Measurements from ENCODE around the gene MAZ. TPM values are rescaled to one million over a fixed set of nuclear protein-coding genes. Genes with fewer than 3 reads are reported as not detected.

Gene MAZ
- total RNA-seq, 6 experiments from 2014 or later, result 42.9 to 106 (median 60.7) TPM

DNA sequence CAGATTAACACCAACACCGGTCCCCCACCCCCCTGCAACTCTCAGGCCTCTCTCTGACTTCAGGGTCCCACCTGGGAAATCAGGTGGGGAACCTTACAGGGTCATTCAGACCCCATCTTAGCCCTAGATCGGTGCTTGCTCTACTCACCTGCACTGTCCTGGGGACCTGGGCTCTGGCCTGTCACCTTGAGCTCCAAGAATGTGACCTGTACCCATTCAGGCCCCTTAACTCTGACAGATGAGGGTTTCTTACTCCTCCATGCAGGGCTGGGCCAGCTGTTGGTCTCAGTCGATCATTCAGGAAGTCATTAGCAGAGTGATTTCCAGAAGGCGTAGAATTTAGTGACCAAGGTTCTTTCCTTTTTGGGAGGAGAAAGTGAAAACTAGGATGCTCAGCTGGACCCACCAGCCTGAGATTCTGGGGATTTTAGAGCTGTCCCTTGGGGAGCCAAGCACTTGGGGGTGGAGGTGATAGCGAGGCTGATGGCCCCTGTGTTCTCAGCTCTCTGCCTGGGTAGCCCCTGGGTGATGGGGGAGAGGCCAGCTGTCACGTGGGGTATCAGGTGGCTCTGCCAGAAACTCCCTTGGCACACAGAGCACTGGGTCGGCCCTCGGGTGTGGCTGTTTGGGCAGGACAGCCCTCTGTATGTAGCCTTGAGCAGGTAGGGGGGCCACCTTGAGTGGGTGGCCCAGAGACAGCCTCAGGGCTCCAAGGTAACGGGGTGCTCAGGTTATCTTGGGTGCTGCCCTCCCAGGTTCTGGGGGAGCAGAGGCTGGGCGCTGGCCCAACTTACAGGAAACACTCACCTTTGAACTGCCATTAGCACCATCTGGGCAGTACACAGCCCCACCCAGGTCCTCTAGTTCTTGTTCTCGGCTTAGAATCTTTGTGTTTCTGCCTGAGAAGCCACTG is 14.7 kb downstream of the MAZ start:
- DNase-seq (peak; percentile 73 to 82 (median 76)), ATAC-seq (peak; percentile 52 to 70 (median 66))
- peak; percentile 28 for TF ChIP-seq POLR2A (IDR thresholded peaks at IDR 0.05)
- TF ChIP-seq, protein P1, sequence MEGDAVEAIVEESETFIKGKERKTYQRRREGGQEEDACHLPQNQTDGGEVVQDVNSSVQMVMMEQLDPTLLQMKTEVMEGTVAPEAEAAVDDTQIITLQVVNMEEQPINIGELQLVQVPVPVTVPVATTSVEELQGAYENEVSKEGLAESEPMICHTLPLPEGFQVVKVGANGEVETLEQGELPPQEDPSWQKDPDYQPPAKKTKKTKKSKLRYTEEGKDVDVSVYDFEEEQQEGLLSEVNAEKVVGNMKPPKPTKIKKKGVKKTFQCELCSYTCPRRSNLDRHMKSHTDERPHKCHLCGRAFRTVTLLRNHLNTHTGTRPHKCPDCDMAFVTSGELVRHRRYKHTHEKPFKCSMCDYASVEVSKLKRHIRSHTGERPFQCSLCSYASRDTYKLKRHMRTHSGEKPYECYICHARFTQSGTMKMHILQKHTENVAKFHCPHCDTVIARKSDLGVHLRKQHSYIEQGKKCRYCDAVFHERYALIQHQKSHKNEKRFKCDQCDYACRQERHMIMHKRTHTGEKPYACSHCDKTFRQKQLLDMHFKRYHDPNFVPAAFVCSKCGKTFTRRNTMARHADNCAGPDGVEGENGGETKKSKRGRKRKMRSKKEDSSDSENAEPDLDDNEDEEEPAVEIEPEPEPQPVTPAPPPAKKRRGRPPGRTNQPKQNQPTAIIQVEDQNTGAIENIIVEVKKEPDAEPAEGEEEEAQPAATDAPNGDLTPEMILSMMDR (IDR thresholded peaks at IDR 0.05), result no peak
- Histone ChIP-seq H3K4me3 (peak overlapping the region; percentile 65 to 79 (median 79)), H3K4me1 (peaks cover 0 to 51% (median 25%) of the 10 kb centered on the region in 4 donors), H3K27me3 (no peaks in the 10 kb centered on the region), H3K27ac (peak overlapping the region; percentile 68 to 89 (median 74)), H3K36me3 (no peaks in the 10 kb centered on the region), H3K9me3 (no peaks in the 10 kb centered on the region)
- intact Hi-C loops (cut with DNase I), result no loop called here
- WGBS (ENCODE audit: insufficient coverage, low coverage, low lambda C conversion rate, missing lambda C conversion rate), result 7% methylated on average over 6 of the region's 11 CpGs

DNA sequence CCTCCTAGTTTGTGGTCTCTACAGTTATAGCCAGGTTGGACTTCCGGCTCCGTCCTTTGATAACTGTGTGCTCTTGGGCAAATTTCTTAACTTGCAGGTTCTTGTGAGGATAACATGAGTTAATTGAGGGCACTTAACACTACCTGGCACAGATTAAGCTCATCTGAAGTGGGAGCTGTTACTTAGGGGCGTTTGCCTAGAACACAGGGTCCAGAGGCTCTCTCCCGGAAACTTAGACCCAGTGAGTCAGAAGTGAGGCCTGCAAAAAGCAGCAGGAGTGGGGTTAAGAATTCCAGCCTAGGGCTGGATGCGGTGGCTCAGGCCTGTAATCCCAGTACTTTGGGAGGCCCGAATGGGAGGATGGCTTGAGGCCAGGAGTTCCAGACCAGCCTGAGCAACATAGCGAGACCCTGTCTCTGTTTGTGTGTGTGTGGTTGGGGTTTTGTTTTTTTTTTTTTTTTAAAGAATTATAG is 15.3 kb downstream of the MAZ start:
- H3K4me1 ChIP-seq, result peaks cover 0 to 50% (median 25%) of the 10 kb centered on the region in 4 donors
- DNase-seq, result no peak
- intact Hi-C loops (cut with DNase I), result no loop called here
- H3K4me3 ChIP-seq, result peak overlapping the region; percentile 65 to 79 (median 79)
- no peaks in the 10 kb centered on the region for H3K27me3 ChIP-seq
- H3K27ac ChIP-seq, result peak overlapping the region; percentile 68 to 89 (median 74)
- H3K9me3 ChIP-seq, result no peaks in the 10 kb centered on the region
- WGBS (ENCODE audit: insufficient coverage, low coverage, low lambda C conversion rate, missing lambda C conversion rate), result 26% methylated on average over 7 of the region's 7 CpGs
- no peak for TF ChIP-seq POLR2A (IDR thresholded peaks at IDR 0.05)
- TF ChIP-seq, protein P1 (IDR thresholded peaks at IDR 0.05), result no peak
- H3K36me3 ChIP-seq, result no peaks in the 10 kb centered on the region
- ATAC-seq, result peak in 1 of 4 donors; percentile 2

DNA sequence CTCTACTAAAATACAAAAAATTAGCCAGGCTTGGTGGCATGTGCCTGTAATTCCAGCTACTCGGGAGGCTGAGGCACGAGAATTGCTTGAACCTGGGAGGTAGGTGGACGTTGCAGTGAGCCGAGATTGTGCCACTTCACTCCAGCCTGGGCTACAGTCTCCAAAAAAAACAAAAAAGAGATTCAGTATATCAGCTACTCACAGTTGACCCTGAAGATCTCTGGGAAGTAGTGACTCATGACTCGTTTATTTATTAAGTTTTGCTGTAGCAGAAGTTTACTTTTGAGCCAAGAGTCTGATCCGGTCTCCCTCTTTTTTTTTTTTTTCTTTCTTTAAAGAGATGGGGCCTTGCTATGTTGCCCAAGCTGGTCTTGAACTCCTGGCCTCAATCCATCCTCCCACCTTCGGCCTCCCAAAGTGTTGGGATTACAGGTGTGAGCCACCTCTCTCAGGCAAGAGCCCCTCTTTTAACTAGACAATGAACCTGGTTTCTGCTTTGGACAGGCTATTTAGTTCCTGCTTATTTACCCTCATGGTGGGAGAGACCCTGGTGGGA is 18.3 kb downstream of the MAZ start:
- H3K4me3 ChIP-seq, result no peak overlapping the region
- H3K27ac ChIP-seq, result no peak overlapping the region
- intact Hi-C loops (cut with DNase I), result no loop called here
- 53% methylated on average over 7 of the region's 7 CpGs for WGBS (ENCODE audit: insufficient coverage, low coverage, low lambda C conversion rate, missing lambda C conversion rate)
- no peaks in the 10 kb centered on the region for H3K27me3 ChIP-seq
- TF ChIP-seq, protein P1 (IDR thresholded peaks at IDR 0.05), result no peak
- no peak for TF ChIP-seq POLR2A (IDR thresholded peaks at IDR 0.05)
- ATAC-seq, result peak in 1 of 4 donors; percentile 7
- DNase-seq, result no peak
- peaks cover 0 to 43% (median 20%) of the 10 kb centered on the region in 4 donors for H3K4me1 ChIP-seq
- no peaks in the 10 kb centered on the region for H3K9me3 ChIP-seq
- no peaks in the 10 kb centered on the region for H3K36me3 ChIP-seq

DNA sequence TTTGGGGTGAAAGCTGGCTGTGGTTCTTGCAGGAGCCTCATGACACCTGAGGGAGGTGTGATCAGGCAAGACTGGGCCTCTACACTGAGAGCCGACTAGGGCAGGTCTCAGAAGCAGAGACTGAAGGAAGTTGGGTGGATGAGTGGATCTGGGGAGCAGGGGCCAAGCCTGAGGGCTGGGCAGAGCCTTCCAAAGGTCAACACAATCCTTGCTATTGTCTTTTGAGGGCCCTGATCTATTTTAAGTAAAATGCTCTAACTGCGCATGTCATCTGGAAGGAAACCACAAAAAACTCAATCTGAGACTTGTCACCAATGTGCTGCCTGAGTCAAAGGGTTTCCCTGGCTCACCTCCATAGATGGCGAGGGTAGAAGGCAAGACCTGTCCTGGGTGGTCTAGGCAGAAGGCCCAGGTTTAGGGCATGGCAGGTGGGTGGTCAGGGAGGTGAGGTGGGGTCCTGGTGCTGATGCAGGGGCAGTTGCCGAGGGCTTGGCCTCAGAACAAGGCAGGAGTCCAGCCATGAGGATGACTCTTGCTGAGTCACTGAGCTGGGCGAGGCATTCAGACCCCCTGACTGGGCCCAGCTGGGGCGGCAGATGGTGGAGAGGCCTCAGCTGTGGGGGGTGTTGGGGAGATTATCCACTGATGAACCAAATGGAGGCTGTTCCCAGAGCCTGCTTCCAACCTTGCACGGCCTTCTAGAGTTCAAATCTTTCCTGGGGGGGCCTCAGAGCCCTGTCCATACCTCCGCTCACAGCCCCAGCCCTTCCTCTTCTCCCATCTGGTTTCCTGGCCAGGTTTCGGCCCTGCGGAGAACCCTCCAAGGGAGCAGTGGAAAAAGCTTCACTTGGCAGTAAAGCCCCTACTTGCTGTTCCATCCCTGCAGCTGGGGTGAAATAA is 19.1 kb downstream of the MAZ start:
- Histone ChIP-seq H3K4me1 (peaks cover 0 to 41% (median 18%) of the 10 kb centered on the region in 4 donors), H3K27me3 (no peaks in the 10 kb centered on the region), H3K9me3 (no peaks in the 10 kb centered on the region), H3K36me3 (no peaks in the 10 kb centered on the region), H3K27ac (peak overlapping the region in 1 of 3 donors; percentile 13), H3K4me3 (no peak overlapping the region)
- WGBS (ENCODE audit: insufficient coverage, low coverage, low lambda C conversion rate, missing lambda C conversion rate), result 70% methylated on average over 3 of the region's 10 CpGs
- intact Hi-C loops (cut with DNase I), result no loop called here
- no peak for DNase-seq
- TF ChIP-seq, protein P1 (IDR thresholded peaks at IDR 0.05), result no peak
- TF ChIP-seq POLR2A (IDR thresholded peaks at IDR 0.05), result no peak
- ATAC-seq, result no peak

Measured in right lobe of liver (tissue), 6 donors.